ENCODE measurements around the gene HOXA6. TPM values are rescaled to one million over a fixed set of nuclear protein-coding genes. Genes with fewer than 3 reads are reported as not detected.

The HOXA6 gene
- total and polyA plus RNA-seq, 2 donors from 2014 or later = 1.1 to 22.0 TPM

- DNase-seq (peak; percentile 78 to 95 (median 90)), FAIRE-seq (no peak)
- peaks cover 0 to 2% (median 0%) of the 10 kb centered on the region in 3 donors for H3K36me3 ChIP-seq (ENCODE audit: control insufficient read depth in 2 of 3, insufficient read depth in 3 of 3, low read length in 3 of 3)
- peak overlapping the region; percentile 44 to 73 (median 62) for H3K4me3 ChIP-seq (ENCODE audit: low read length in 3 of 3)
- intact Hi-C loops (cut with DNase I) = no loop called here
- H3K9ac ChIP-seq (ENCODE audit: low read length in 3 of 3) = peak overlapping the region; percentile 23 to 68 (median 30)
- peaks cover 23 to 45% (median 41%) of the 10 kb centered on the region in 3 donors for H3K4me1 ChIP-seq (ENCODE audit: control insufficient read depth in 2 of 3, insufficient read depth in 2 of 3, low read depth in 1 of 3, low read length in 3 of 3)
- H3K27ac ChIP-seq (ENCODE audit: low read depth in 2 of 2, low read length in 2 of 2) = peak overlapping the region; percentile 73 to 89
- no peaks in the 10 kb centered on the region for H3K9me3 ChIP-seq (ENCODE audit: control insufficient read depth in 2 of 3, insufficient read depth in 1 of 3, low read length in 3 of 3)
- peak; percentile 33 for TF ChIP-seq CTCF (IDR thresholded peaks at IDR 0.05; ENCODE audit: borderline replicate concordance, extremely low read depth, insufficient read depth)
- no peaks in the 10 kb centered on the region for H3K27me3 ChIP-seq (ENCODE audit: control insufficient read depth, insufficient read depth, low read length)
These were observed 17.6 kb downstream of the HOXA6 start for GRCh38 chr7:27129729-27130539.

DNA sequence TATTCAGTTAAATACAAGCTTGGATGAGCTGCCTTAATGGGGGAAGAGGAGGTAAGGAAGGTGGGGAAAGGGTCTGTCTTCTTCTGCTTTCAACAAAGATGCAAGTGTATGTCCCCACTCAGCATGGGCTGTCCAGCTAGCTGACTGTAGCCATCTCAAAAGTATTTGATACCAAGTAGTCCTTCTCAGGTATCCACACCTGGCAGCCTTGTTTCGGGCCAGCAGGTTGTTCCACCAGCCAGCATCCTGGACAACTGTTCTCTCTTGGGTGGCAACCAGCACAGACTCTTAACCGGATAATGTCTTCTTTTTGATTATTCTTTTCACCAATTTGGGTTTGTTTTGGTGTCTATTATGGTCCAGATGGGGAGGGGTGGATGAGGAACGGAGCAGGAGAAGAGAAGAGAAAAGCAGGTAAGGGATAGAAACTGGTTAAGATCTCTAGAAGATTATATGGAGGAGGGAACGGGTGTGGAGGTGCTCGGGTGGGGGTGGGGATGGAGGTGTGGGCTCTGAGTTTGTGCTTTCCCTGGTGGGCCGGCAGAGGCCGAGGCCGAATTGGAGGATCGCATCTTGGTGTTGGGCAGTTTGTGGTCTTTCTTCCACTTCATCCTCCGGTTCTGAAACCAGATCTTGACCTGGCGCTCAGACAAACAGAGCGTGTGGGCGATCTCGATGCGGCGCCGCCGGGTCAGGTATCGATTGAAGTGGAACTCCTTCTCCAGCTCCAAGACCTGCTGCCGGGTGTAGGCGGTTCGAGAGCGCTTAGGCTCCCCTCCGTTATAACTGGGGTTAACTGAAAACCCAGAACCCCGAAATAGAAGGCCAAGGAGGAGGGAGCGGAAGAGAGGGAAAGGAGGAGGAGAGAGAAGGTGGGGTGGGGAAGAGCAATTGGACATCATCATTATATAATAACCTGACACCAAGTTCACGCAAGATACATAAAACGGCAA is 18.5 kb downstream of the HOXA6 start:
- peaks cover 0 to 2% (median 0%) of the 10 kb centered on the region in 3 donors for H3K36me3 ChIP-seq (ENCODE audit: control insufficient read depth in 2 of 3, insufficient read depth in 3 of 3, low read length in 3 of 3)
- H3K4me1 ChIP-seq (ENCODE audit: control insufficient read depth in 2 of 3, insufficient read depth in 2 of 3, low read depth in 1 of 3, low read length in 3 of 3) = peaks cover 27 to 45% (median 42%) of the 10 kb centered on the region in 3 donors
- intact Hi-C loops (cut with DNase I) = no loop called here
- peak in 3 of 5 donors; percentile 58 to 78 (median 76) for DNase-seq
- peak overlapping the region; percentile 44 to 59 (median 51) for H3K4me3 ChIP-seq (ENCODE audit: low read length in 3 of 3)
- no peak for TF ChIP-seq CTCF (IDR thresholded peaks at IDR 0.05; ENCODE audit: borderline replicate concordance, extremely low read depth, insufficient read depth)
- peak overlapping the region; percentile 73 to 79 for H3K27ac ChIP-seq (ENCODE audit: low read depth in 2 of 2, low read length in 2 of 2)
- FAIRE-seq = no peak
- peak overlapping the region; percentile 23 to 68 (median 30) for H3K9ac ChIP-seq (ENCODE audit: low read length in 3 of 3)
- no peaks in the 10 kb centered on the region for H3K27me3 ChIP-seq (ENCODE audit: control insufficient read depth, insufficient read depth, low read length)
- H3K9me3 ChIP-seq (ENCODE audit: control insufficient read depth in 2 of 3, insufficient read depth in 1 of 3, low read length in 3 of 3) = no peaks in the 10 kb centered on the region

- peak overlapping the region in 2 of 3 donors; percentile 5 to 47 for H3K9ac ChIP-seq (ENCODE audit: low read length in 3 of 3)
- no peaks in the 10 kb centered on the region for H3K27me3 ChIP-seq (ENCODE audit: control insufficient read depth, insufficient read depth, low read length)
- TF ChIP-seq CTCF (IDR thresholded peaks at IDR 0.05; ENCODE audit: borderline replicate concordance, extremely low read depth, insufficient read depth) = no peak
- H3K36me3 ChIP-seq (ENCODE audit: control insufficient read depth in 2 of 3, insufficient read depth in 3 of 3, low read length in 3 of 3) = peaks cover 0 to 2% (median 0%) of the 10 kb centered on the region in 3 donors
- H3K4me1 ChIP-seq (ENCODE audit: control insufficient read depth in 2 of 3, insufficient read depth in 2 of 3, low read depth in 1 of 3, low read length in 3 of 3) = peaks cover 32 to 36% (median 34%) of the 10 kb centered on the region in 3 donors
- H3K4me3 ChIP-seq (ENCODE audit: low read length in 3 of 3) = no peak overlapping the region
- FAIRE-seq = no peak
- peak overlapping the region; percentile 10 to 79 for H3K27ac ChIP-seq (ENCODE audit: low read depth in 2 of 2, low read length in 2 of 2)
- peak in 4 of 5 donors; percentile 61 to 95 (median 76) for DNase-seq
- H3K9me3 ChIP-seq (ENCODE audit: control insufficient read depth in 2 of 3, insufficient read depth in 1 of 3, low read length in 3 of 3) = no peaks in the 10 kb centered on the region
- intact Hi-C loops (cut with DNase I) = no loop called here
These were observed 19.5 kb downstream of the HOXA6 start for GRCh38 chr7:27128034-27128433.

Data from kidney (tissue), 14 donors.